ENCODE measurements around the gene ZNF616.

The ZNF616 gene

GRCh38 chr19:52065399-52065798, 74.3 kb downstream of the ZNF616 start:
- Histone ChIP-seq H3K36me3 (ENCODE audit: insufficient read depth, low read length) (peaks cover 71% of the 10 kb centered on the region), H3K9ac (ENCODE audit: low read depth, low read length) (no peak overlapping the region), H3K4me2 (ENCODE audit: insufficient read depth, low read length) (no peak overlapping the region), H3K9me3 (ENCODE audit: insufficient read depth, low read length, severe bottlenecking) (peaks cover 74% of the 10 kb centered on the region), H4K20me1 (ENCODE audit: insufficient read depth, low read length) (no peaks in the 10 kb centered on the region), H2AFZ (ENCODE audit: low read depth, low read length) (no peak overlapping the region), H3K79me2 (ENCODE audit: insufficient read depth, low read length) (no peaks in the 10 kb centered on the region), H3K4me3 (ENCODE audit: low read depth in 1 of 2, low read length in 2 of 2) (no peak overlapping the region), H3K4me1 (ENCODE audit: insufficient read depth, low read length) (0 out of 2 replicates have a peak, but pooled peaks cover 4% of the 10 kb centered on the region), H3K27ac (ENCODE audit: low read length) (no peak overlapping the region), H3K27me3 (ENCODE audit: insufficient read depth, low read length, poor library complexity) (no peaks in the 10 kb centered on the region)
- DNase-seq (no peak), ATAC-seq (ENCODE audit: insufficient read depth, low read depth) (no peak)
- TF ChIP-seq, protein P1, sequence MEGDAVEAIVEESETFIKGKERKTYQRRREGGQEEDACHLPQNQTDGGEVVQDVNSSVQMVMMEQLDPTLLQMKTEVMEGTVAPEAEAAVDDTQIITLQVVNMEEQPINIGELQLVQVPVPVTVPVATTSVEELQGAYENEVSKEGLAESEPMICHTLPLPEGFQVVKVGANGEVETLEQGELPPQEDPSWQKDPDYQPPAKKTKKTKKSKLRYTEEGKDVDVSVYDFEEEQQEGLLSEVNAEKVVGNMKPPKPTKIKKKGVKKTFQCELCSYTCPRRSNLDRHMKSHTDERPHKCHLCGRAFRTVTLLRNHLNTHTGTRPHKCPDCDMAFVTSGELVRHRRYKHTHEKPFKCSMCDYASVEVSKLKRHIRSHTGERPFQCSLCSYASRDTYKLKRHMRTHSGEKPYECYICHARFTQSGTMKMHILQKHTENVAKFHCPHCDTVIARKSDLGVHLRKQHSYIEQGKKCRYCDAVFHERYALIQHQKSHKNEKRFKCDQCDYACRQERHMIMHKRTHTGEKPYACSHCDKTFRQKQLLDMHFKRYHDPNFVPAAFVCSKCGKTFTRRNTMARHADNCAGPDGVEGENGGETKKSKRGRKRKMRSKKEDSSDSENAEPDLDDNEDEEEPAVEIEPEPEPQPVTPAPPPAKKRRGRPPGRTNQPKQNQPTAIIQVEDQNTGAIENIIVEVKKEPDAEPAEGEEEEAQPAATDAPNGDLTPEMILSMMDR (IDR thresholded peaks at IDR 0.05; ENCODE audit: borderline replicate concordance, extremely low read depth, low read length, poor library complexity, severe bottlenecking), result no peak
- TF ChIP-seq EZH2 (IDR thresholded peaks at IDR 0.05; ENCODE audit: borderline replicate concordance, low read depth, low read length, severe bottlenecking), result no peak
